ENCODE data around the gene CAV1. TPM values are rescaled to one million over a fixed set of nuclear protein-coding genes. Genes with fewer than 3 reads are reported as not detected.
A peak's percentile ranks its signal among the peaks of the same experiment; 100 is the strongest.

Gene CAV1
- total RNA-seq, 2 donors from 2014 or later = 194 to 210 TPM

DNA sequence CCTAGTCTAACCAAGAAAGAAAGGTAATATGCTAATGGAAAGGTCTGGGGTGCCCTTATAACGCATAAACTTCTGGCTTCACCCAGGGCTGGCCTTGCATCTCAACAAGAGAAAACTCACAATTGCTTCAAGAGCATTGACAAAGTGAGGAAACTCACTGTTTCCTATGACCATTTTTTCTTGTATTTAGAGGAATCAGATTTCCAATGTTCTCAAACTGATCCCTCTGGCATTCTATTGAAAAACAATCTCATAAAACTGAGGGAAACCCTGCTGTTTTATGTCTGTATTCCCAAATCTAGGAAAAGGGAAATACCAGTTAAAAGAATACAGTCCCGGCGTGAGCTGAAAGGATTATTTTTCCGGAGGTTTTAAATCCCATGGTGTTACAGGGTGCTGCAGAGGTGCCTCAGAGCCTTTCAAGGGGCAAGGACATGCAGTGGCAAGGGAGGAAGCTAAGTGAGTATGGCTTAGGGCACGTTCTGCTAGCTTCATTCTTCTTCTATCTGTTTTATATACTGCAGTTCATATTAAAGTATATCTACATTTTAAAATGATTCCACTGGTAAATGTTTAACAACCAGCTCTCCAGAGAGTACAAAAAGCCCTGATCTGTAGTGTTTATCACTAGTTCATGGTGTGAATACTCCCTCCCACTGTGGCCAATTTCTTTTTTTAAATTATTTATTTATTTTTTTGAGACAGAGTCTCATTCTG is 68.7 kb downstream of the CAV1 start:
- ATAC-seq (ENCODE audit: insufficient number of reproducible peaks, low FRiP score, low read depth) (no peak), DNase-seq (ENCODE audit: low spot score) (no peak)
- no peaks in the 10 kb centered on the region for H3K27me3 ChIP-seq (replicated peaks; ENCODE audit: insufficient read depth)
- H3K4me1 ChIP-seq (ENCODE audit: control insufficient read depth in 1 of 2, low read depth in 2 of 2) = peaks cover 3 to 16% of the 10 kb centered on the region in 2 donors
- no peak overlapping the region for H3K27ac ChIP-seq
- TF ChIP-seq, protein P1, sequence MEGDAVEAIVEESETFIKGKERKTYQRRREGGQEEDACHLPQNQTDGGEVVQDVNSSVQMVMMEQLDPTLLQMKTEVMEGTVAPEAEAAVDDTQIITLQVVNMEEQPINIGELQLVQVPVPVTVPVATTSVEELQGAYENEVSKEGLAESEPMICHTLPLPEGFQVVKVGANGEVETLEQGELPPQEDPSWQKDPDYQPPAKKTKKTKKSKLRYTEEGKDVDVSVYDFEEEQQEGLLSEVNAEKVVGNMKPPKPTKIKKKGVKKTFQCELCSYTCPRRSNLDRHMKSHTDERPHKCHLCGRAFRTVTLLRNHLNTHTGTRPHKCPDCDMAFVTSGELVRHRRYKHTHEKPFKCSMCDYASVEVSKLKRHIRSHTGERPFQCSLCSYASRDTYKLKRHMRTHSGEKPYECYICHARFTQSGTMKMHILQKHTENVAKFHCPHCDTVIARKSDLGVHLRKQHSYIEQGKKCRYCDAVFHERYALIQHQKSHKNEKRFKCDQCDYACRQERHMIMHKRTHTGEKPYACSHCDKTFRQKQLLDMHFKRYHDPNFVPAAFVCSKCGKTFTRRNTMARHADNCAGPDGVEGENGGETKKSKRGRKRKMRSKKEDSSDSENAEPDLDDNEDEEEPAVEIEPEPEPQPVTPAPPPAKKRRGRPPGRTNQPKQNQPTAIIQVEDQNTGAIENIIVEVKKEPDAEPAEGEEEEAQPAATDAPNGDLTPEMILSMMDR (IDR thresholded peaks at IDR 0.05) = no peak
- H3K9me3 ChIP-seq = no peaks in the 10 kb centered on the region
- H3K36me3 ChIP-seq = no peaks in the 10 kb centered on the region
- H3K4me3 ChIP-seq = no peak overlapping the region

DNA sequence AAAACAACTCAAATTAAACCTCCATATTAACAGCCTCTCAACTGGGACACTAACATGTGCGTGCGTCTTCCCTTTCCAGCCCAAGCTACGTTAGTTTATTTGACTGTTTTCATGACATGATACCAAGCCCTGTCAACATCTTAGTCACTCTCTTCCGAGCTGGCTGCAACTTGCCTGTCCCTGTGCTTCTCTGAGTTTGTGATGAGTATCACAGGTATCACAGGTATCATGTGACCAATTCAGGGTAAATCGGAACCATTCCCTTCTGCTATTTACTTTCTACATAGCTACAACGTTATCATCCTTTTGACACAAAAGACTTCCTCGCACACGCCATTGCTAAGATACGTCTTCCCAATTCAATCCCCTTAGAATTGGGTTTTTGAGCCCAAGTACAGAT is 70.2 kb downstream of the CAV1 start:
- no peak overlapping the region for H3K27ac ChIP-seq
- TF ChIP-seq, protein P1 (IDR thresholded peaks at IDR 0.05) = no peak
- H3K36me3 ChIP-seq = no peaks in the 10 kb centered on the region
- DNase-seq (ENCODE audit: low spot score) (no peak), ATAC-seq (ENCODE audit: insufficient number of reproducible peaks, low FRiP score, low read depth) (no peak)
- peaks cover 0 to 11% of the 10 kb centered on the region in 2 donors for H3K4me1 ChIP-seq (ENCODE audit: control insufficient read depth in 1 of 2, low read depth in 2 of 2)
- H3K27me3 ChIP-seq (replicated peaks; ENCODE audit: insufficient read depth) = no peaks in the 10 kb centered on the region
- H3K4me3 ChIP-seq = no peak overlapping the region
- H3K9me3 ChIP-seq = no peaks in the 10 kb centered on the region

GRCh38 chr7:116597384-116597783 is 72.5 kb downstream of the CAV1 start:
- Histone ChIP-seq H3K9me3 (no peaks in the 10 kb centered on the region), H3K27me3 (replicated peaks; ENCODE audit: insufficient read depth) (no peaks in the 10 kb centered on the region), H3K36me3 (no peaks in the 10 kb centered on the region), H3K27ac (no peak overlapping the region), H3K4me1 (ENCODE audit: control insufficient read depth in 1 of 2, low read depth in 2 of 2) (peaks cover 0 to 8% of the 10 kb centered on the region in 2 donors), H3K4me3 (no peak overlapping the region)
- ATAC-seq (ENCODE audit: insufficient number of reproducible peaks, low FRiP score, low read depth) (no peak), DNase-seq (ENCODE audit: low spot score) (no peak)
- TF ChIP-seq, protein P1 (IDR thresholded peaks at IDR 0.05) = no peak

DNA sequence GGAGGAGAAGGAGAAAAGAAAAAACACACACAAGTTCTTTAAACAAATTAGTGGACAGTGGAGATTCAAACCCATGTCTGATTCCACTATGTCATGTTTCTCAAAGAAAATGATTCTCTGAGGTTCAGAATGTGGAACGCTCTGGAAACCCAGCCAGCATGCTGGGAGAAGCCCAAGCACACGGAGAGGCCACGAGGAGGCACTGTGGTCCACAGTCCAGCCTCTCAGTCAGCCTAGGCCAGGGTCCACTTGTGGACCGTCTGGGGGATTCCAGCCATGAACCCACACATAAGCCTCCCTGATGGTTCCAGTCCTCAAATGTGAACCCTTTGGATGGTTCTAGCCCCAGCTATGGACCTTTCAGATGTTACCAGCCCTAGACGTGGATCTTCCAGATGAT is 73.4 kb downstream of the CAV1 start:
- Histone ChIP-seq H3K9me3 (no peaks in the 10 kb centered on the region), H3K27ac (no peak overlapping the region), H3K4me1 (ENCODE audit: control insufficient read depth in 1 of 2, low read depth in 2 of 2) (no peaks in the 10 kb centered on the region), H3K27me3 (replicated peaks; ENCODE audit: insufficient read depth) (no peaks in the 10 kb centered on the region), H3K36me3 (no peaks in the 10 kb centered on the region), H3K4me3 (no peak overlapping the region)
- ATAC-seq (ENCODE audit: insufficient number of reproducible peaks, low FRiP score, low read depth) (peak; percentile 4), DNase-seq (ENCODE audit: low spot score) (no peak)
- TF ChIP-seq, protein P1 (IDR thresholded peaks at IDR 0.05) = no peak

DNA sequence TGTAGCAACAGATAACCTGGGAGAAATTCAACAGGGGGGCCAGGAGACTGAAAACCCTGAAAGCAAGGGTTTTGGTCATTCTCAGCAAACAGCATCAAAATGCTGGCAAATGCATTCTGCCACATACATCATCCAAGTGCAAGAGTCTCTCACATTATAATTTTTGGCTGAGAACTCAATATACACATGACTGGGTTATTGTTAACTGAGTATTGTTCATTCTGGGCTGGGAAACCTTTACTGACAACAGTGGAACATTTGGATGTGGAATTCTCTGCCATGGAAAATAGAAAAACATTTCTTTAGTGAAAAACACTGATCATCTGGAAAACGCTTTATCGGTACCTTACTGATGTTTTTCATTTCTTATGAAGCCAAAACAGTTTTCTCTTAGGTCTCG is 74.0 kb downstream of the CAV1 start:
- Histone ChIP-seq H3K36me3 (no peaks in the 10 kb centered on the region), H3K4me3 (no peak overlapping the region), H3K4me1 (ENCODE audit: control insufficient read depth in 1 of 2, low read depth in 2 of 2) (no peaks in the 10 kb centered on the region), H3K9me3 (no peaks in the 10 kb centered on the region), H3K27ac (no peak overlapping the region), H3K27me3 (replicated peaks; ENCODE audit: insufficient read depth) (no peaks in the 10 kb centered on the region)
- no peak for ATAC-seq (ENCODE audit: insufficient number of reproducible peaks, low FRiP score, low read depth)
- TF ChIP-seq, protein P1 (IDR thresholded peaks at IDR 0.05) = no peak
- no peak for DNase-seq (ENCODE audit: low spot score)

Measured in thoracic aorta (tissue), 2 donors.